Suprapubic skin (tissue), 4 donors: ENCODE data around the gene FCMR. TPM values are rescaled to one million over a fixed set of nuclear protein-coding genes. Genes with fewer than 3 reads are reported as not detected.

ENCODE experiments used
- DNase-seq, 2 donors: peaks; one replicate each; pipeline ENCODE4 v3.0.0-alpha.2; 2019; ENCODE audit warnings: low spot score in 2 of 2
- H3K27ac ChIP-seq: fragments of 200-600 bp; sonication (generic); one replicate; pipeline ENCODE4 v1.5.1; 2019
- H3K27me3 ChIP-seq: fragments of 200-600 bp; sonication (generic); one replicate; pipeline ENCODE4 v1.5.1; 2019
- H3K36me3 ChIP-seq: fragments of 200-600 bp; sonication (generic); one replicate; pipeline ENCODE4 v1.5.1; 2019
- H3K4me1 ChIP-seq: fragments of 200-600 bp; sonication (generic); one replicate; pipeline ENCODE4 v1.5.1; 2019
- H3K4me3 ChIP-seq: fragments of 200-600 bp; sonication (generic); one replicate; pipeline ENCODE4 v1.5.1; 2019; ENCODE audit warnings: mild to moderate bottlenecking
- H3K9me3 ChIP-seq: fragments of 200-600 bp; sonication (generic); one replicate; pipeline ENCODE4 v1.5.1; 2019
- CTCF ChIP-seq, 2 donors: fragments of 200-600 bp in 1 of 2; fragments of 450-650 bp in 1 of 2; sonication (generic) in 1 of 2; IDR thresholded peaks; one replicate each; pipeline ENCODE4 v1.5.1; 2016 to 2019; ENCODE audit warnings: antibody characterized with exemption in 2 of 2, mild to moderate bottlenecking in 1 of 2, moderate library complexity in 1 of 2
- EP300 ChIP-seq: sonication (generic); formaldehyde crosslinking; IDR thresholded peaks from one replicate; pipeline ENCODE4 v1.6.1; 2017; ENCODE audit warnings: antibody characterized with exemption
- POLR2A ChIP-seq, 2 donors: fragments of 450-650 bp; IDR thresholded peaks; one replicate each; pipeline ENCODE4 v1.6.1; 2017; ENCODE audit warnings: antibody characterized with exemption in 2 of 2, mild to moderate bottlenecking in 2 of 2, moderate library complexity in 2 of 2
- POLR2AphosphoS5 ChIP-seq, 3 donors: sonication (generic); formaldehyde crosslinking; IDR thresholded peaks; one replicate each; pipeline ENCODE4 v1.6.1; 2017; ENCODE audit warnings: antibody characterized with exemption in 3 of 3
- WGBS: methylation state at CpG from one replicate; pipeline ENCODE4 v1.1.5; 2018; 5-methylcytosine and 5-hydroxymethylcytosine counted together
- total RNA-seq, 4 donors: library from RNA; depleted of rRNA; stranded (reverse); fragments of >200 nt; gene quantifications; one replicate each; pipeline ENCODE4 v1.1.0, GENCODE V29; 2016

FCMR gene
- total RNA-seq, 4 donors from 2014 or later = 0.39 to 2.9 (median 2.2) TPM

GRCh38 chr1:206951318-206952100 lies 29.8 kb upstream of the FCMR start:
- no peaks in the 10 kb centered on the region for H3K36me3 ChIP-seq
- H3K27me3 ChIP-seq = peaks cover under 1% of the 10 kb centered on the region
- no peaks in the 10 kb centered on the region for H3K9me3 ChIP-seq
- no peak overlapping the region for H3K4me3 ChIP-seq
- no peak for TF ChIP-seq CTCF (IDR thresholded peaks at IDR 0.05)
- TF ChIP-seq POLR2A (IDR thresholded peaks at IDR 0.05) = no peak
- TF ChIP-seq EP300 = no peak
- TF ChIP-seq POLR2AphosphoS5 (IDR thresholded peaks at IDR 0.05) = no peak
- peaks cover 25% of the 10 kb centered on the region for H3K4me1 ChIP-seq
- WGBS = 88% methylated on average over 4 of the region's 4 CpGs
- H3K27ac ChIP-seq = no peak overlapping the region
- DNase-seq = no peak

- no peak overlapping the region for H3K27ac ChIP-seq
- 95% methylated on average over 5 of the region's 5 CpGs for WGBS
- TF ChIP-seq EP300 (no peak), CTCF (IDR thresholded peaks at IDR 0.05) (no peak), POLR2A (IDR thresholded peaks at IDR 0.05) (no peak), POLR2AphosphoS5 (IDR thresholded peaks at IDR 0.05) (no peak)
- H3K36me3 ChIP-seq = no peaks in the 10 kb centered on the region
- peaks cover 13% of the 10 kb centered on the region for H3K4me1 ChIP-seq
- H3K9me3 ChIP-seq = no peaks in the 10 kb centered on the region
- no peak for DNase-seq
- H3K27me3 ChIP-seq = peaks cover 11% of the 10 kb centered on the region
- H3K4me3 ChIP-seq = no peak overlapping the region
These were observed 27.9 kb upstream of the FCMR start for GRCh38 chr1:206949641-206950040.

- Histone ChIP-seq H3K4me1 (peaks cover 13% of the 10 kb centered on the region), H3K27me3 (peaks cover 11% of the 10 kb centered on the region), H3K4me3 (no peak overlapping the region), H3K36me3 (no peaks in the 10 kb centered on the region), H3K27ac (no peak overlapping the region), H3K9me3 (no peaks in the 10 kb centered on the region)
- 80% methylated on average over 4 of the region's 4 CpGs for WGBS
- no peak for DNase-seq
- no peak for TF ChIP-seq POLR2AphosphoS5 (IDR thresholded peaks at IDR 0.05)
- no peak for TF ChIP-seq CTCF (IDR thresholded peaks at IDR 0.05)
- no peak for TF ChIP-seq POLR2A (IDR thresholded peaks at IDR 0.05)
- TF ChIP-seq EP300 = no peak
These were observed 27.5 kb upstream of the FCMR start for GRCh38 chr1:206949208-206949607.

GRCh38 chr1:206947255-206947654 lies 25.5 kb upstream of the FCMR start:
- no peak for DNase-seq
- H3K4me1 ChIP-seq = peaks cover 3% of the 10 kb centered on the region
- no peak for TF ChIP-seq EP300
- TF ChIP-seq POLR2AphosphoS5 (IDR thresholded peaks at IDR 0.05) = no peak
- no peak for TF ChIP-seq POLR2A (IDR thresholded peaks at IDR 0.05)
- no peak for TF ChIP-seq CTCF (IDR thresholded peaks at IDR 0.05)
- peaks cover 13% of the 10 kb centered on the region for H3K27me3 ChIP-seq
- H3K4me3 ChIP-seq = no peak overlapping the region
- H3K36me3 ChIP-seq = no peaks in the 10 kb centered on the region
- no peak overlapping the region for H3K27ac ChIP-seq
- WGBS = 78% methylated on average over 3 of the region's 3 CpGs
- no peaks in the 10 kb centered on the region for H3K9me3 ChIP-seq

- WGBS = 83% methylated on average over 7 of the region's 7 CpGs
These were observed 24.5 kb upstream of the FCMR start, which contains the start of gene PIGR for GRCh38 chr1:206946261-206946660. Gene PIGR, minus strand, starts transcription at chr1:206946466. Its CDS starts 5,935 bp downstream, at chr1:206940531.

More at GRCh38 chr1:206946261-206946660, 24.5 kb upstream of the FCMR start, which contains the start of gene PIGR:
- H3K4me1 ChIP-seq = no peaks in the 10 kb centered on the region
- H3K36me3 ChIP-seq = no peaks in the 10 kb centered on the region
- no peak within 1 kb of the TSS for H3K4me3 ChIP-seq
- no peak for DNase-seq
- H3K9me3 ChIP-seq = no peaks in the 10 kb centered on the region
- no peak within 1 kb of the TSS for H3K27ac ChIP-seq
- peaks cover 15% of the 10 kb centered on the region for H3K27me3 ChIP-seq
- no peak for TF ChIP-seq EP300
- TF ChIP-seq CTCF (IDR thresholded peaks at IDR 0.05) = no peak
